ENCODE data around the gene GPR37L1.
"Not testable (repeated sequence)": the region's sequence is repeated elsewhere in the genome, so short reads cannot be mapped to it uniquely, and the experiment has no call there.

The GPR37L1 gene

GRCh38 chr1:202154766-202155477, 32.2 kb downstream of the GPR37L1 start:
- DNase-seq (ENCODE audit: low spot score), result peak; percentile 83

- DNase-seq (ENCODE audit: low spot score), result no peak
These were observed 32.8 kb downstream of the GPR37L1 start for GRCh38 chr1:202155478-202156021.

- no peak for DNase-seq (ENCODE audit: low spot score)
These were observed 33.9 kb downstream of the GPR37L1 start for GRCh38 chr1:202156590-202156989.

DNA sequence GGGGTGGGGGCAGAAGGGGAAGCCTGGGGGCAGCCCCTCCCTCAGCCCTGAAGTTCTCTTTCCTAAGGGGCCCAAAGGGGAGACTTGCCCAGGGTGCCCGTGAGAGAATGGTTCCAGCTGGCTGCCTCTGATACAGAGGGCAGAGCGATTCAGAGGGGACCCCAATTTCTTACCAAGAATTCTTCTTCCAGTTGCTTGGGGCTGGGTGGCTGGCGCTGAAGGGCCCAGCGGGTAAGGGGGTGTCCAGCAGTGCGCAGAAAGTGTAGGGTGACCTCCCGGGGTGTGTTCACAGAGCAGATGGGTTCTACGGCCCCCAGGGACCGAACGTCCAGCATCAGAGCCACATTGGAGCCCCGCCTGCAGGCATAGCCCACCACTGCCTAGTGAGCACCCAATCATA, 35.2 kb downstream of the GPR37L1 start:
- DNase-seq (ENCODE audit: low spot score), result no peak

DNA sequence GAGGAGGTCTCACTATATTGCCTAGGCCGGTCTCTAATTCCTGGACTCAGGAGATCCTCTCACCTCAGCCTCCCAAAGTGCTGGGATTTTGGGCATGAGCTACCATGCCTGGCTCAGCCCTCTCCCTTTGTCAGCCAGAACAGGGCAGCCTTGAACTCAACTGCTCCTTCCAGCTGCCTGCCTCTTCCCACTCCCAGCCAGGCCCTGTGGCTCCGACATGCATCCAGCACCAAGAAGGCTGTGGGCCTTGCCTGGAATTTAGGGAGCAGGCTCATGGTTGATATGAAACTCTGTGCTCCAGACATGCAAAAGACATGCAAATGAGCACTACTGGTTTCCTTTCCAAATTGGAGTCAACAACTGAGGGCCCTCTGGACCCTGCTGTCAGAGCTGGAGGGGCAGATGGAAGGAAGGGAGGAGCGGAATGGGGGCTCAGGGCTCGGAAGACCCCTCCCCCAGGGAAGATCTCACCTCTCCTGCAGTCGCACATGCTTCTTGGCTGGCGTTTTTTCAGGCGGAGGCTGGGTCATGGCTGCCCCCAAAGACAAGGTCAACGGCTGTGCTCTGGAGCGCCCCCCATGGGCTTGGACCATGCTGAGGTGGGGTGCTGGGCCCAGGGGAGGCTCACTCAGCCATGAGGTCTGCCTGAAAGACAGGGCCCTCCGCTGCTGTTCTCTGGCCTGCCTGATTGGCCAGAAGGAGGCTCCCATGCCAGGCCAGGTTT, 36.3 kb downstream of the GPR37L1 start:
- no peak for DNase-seq (ENCODE audit: low spot score)

DNA sequence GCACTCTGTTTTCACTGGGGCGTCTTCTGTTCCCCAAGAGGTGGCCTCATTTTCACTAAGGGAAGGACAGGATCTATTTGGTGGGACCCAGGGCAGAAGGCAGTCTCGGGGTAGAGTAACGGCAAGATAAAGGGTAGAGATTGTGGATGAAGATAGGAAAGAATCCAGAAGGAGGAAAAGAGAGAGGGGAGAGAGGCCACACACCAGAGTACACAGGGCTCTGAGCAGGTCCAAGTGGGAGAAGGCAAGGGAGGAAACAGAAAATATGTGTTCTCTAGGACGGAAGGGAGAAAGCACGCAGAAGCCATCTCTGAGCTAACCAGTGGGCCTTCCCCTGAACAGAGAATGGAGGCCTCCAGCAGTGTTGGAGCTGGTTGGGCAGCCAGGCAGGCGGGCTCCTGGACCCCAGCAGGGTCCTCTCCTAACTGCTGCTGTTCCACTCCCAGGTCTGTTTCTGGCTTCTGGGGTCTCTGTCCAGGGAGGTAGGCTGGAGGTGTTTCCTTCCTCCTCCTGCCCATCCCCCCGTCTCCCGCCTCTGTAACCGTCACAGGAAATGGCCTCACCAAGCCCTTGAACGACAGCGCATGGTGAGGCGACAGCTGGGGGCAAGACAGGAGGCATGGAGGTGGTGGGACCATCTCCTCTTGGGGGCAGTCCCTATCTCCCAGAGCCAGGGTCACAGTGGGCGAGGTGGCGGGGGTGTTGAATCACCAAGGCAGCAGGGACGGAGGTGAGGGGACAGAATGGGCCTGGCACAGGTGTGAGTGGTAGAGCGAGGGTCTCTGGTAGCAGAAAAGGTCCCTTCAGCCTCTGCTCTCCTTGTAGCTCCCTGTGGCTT, 37.0 kb downstream of the GPR37L1 start:
- DNase-seq (ENCODE audit: low spot score), result no peak

GRCh38 chr1:202160377-202160940, 37.7 kb downstream of the GPR37L1 start, which contains the start of gene PTPN7:
TSS of gene PTPN7 (minus strand) at chr1:202160602. CDS start at chr1:202159402, 1,200 bp downstream.
- no peak for DNase-seq (ENCODE audit: low spot score)

DNA sequence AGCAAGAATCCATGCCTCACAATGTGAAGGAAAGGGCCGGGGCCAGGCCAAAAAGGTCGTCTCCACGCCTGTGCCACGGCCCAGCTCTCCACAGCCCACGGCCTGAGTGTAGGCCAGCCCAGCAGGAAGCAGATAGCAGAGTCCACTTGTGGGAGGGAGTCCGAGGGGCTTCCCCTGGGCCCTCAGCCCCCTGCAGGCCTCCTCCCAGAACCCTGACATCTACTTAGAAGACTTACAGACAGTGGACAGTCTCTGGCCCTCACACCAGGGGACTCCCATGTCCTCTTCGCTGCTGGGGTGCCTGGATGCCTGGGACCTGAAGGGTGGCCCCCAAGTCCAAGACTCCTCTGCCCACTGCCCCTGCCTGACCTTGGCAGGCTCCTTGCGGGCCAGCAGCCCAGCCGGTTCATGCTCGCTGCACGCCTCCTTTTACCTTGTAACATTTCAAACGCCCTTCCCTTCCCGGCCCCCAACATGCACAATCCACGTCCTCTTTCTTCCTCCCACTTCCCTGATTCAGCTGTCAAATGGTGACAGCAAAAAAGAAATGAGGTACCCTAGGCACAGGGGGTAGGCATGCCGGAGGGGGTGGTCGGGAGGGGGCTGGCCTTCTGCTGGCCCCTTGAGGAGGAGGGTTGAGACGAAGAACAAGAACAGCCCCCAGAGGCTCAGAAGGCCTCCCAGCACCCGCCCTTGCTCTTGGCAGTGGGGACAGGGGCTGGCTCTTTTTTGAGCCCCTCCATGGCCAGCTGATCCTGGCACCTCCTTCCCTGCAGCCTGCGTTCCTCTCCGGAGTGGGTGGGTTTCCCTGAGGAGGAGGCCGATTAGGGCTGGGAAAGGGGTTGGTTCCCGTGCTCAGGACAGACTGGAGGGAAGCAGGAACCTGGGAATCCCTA, 38.7 kb downstream of the GPR37L1 start:
- no peak for DNase-seq (ENCODE audit: low spot score)

DNA sequence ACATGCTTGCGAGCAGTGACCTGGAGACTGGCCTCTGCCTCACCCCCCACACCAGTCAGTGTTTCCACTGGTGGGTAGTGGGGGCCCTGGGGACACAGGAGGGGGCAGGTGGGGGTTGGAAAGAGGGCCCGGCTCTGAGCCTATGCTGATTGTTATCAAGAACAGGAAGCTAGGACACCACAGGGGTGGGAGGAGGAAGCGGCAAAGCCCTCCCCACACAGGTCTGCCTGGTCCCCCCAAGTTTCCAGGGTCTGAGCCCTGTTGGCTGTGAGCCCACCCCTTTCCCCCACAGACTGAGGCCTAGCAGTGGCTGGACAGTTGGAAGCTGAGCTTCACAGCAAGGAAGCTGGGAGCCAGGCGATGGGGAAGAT, 39.3 kb downstream of the GPR37L1 start:
- DNase-seq (ENCODE audit: low spot score), result no peak

GRCh38 chr1:202162418-202163280, 39.9 kb downstream of the GPR37L1 start:
- DNase-seq (ENCODE audit: low spot score), result no peak

GRCh38 chr1:202163281-202164270, 40.9 kb downstream of the GPR37L1 start:
- no peak for DNase-seq (ENCODE audit: low spot score)

DNA sequence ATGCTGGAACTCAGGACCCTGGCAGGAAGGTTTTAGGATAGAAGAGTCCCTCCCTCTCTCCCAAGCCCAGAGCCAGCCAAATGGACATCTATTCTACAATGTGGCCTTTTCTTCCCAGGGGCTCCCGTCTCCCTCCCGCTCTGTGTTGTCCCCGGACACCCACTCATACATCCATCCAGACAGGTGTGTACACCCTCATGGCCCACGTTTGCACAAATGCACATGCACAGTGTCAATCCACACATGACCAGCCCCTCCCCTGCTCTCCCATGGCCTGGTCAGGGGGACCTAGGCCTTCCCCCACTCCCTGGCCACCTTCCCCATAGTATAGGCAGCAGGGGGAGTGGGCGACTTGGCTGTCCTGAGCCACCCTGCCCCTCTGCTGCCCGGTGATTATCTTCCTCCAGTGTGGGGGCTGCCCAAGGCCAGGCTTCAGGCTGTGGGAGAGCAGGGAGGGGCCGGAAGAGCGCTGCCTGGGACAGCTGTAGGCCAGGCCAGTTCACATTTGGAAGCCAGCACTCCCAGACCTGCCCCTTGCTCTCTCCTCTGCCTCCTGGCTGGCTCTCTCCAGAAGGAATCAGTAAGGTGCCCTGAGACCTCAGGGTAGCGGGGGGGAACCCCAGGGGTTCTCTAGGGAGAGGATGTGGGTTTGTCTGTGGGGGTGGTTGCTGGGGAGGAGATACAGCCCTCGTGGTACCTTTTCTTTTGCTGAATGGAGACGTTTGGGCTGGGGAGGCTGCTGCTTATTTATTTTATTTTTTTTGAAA, 41.7 kb downstream of the GPR37L1 start:
- no peak for DNase-seq (ENCODE audit: low spot score)

GRCh38 chr1:202165267-202165941, 42.7 kb downstream of the GPR37L1 start:
- DNase-seq (ENCODE audit: low spot score), result no peak

DNA sequence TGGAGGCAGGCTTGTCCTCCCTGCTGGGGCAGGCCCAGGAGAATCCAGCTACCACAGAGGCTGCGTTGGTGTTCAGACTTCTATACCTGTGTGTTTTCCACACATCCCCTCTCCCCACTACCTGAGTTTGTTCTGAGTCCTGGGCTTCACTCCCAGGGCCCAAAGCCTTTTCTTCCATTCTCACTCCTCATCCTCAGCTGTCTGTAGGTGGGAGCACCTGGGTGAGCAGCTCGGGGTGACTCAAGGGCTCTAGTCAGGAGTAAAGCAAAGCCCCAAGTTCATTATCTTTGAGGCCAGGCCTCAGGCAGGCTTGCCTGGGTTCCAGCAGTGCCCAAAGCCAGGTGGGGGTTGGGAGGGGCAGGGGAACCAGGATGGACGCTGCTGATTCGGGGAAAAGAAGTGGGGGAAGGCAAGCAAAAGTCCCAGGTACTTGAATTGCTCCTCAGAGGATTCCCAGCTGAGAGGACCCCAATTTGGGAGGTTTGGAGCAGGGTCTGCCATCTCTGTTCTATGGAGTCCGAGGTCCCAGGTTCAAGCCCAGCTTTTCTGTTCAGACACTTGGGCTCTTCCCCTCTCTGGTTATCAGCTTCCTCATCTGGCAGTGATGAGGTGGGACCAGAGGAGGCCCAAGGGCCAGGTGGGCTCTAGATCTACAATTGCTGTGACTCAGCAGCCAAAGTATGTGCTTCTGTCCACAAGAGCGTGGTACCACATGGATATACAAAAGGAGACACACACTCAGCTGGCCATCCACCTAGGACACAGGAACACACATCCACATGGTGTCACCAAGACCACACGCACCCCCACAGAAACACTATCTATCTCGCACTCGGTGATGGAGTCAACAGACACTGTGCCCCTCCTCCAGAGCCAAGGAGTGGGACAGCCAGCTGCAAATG, 43.5 kb downstream of the GPR37L1 start:
- DNase-seq (ENCODE audit: low spot score), result no peak

GRCh38 chr1:202167054-202167453, 44.3 kb downstream of the GPR37L1 start:
- not testable (repeated sequence) for DNase-seq (ENCODE audit: low spot score)

- DNase-seq (ENCODE audit: low spot score), result peak; percentile 85
These were observed 45.1 kb downstream of the GPR37L1 start for GRCh38 chr1:202167708-202168415.

Data from D341Med (cell line).